Stomach (tissue), 4 donors: ENCODE measurements around the gene MMRN1.

Experiments used
- CTCF ChIP-seq, 7 experiments: fragments of 450-650 bp in 4 of 7; fragments of 200-600 bp in 3 of 7; sonication (generic) in 3 of 7; IDR thresholded peaks; one replicate each; pipeline ENCODE4 v1.5.1; 2016 to 2019; ENCODE audit warnings: antibody characterized with exemption in 7 of 7, control low read depth in 2 of 7, mild to moderate bottlenecking in 1 of 7
- POLR2A ChIP-seq, 4 donors: fragments of 450-650 bp; IDR thresholded peaks; one replicate each; pipeline ENCODE4 v1.6.1; 2016; ENCODE audit warnings: antibody characterized with exemption in 4 of 4, control low read depth in 2 of 4, mild to moderate bottlenecking in 1 of 4, moderate library complexity in 1 of 4

DNA sequence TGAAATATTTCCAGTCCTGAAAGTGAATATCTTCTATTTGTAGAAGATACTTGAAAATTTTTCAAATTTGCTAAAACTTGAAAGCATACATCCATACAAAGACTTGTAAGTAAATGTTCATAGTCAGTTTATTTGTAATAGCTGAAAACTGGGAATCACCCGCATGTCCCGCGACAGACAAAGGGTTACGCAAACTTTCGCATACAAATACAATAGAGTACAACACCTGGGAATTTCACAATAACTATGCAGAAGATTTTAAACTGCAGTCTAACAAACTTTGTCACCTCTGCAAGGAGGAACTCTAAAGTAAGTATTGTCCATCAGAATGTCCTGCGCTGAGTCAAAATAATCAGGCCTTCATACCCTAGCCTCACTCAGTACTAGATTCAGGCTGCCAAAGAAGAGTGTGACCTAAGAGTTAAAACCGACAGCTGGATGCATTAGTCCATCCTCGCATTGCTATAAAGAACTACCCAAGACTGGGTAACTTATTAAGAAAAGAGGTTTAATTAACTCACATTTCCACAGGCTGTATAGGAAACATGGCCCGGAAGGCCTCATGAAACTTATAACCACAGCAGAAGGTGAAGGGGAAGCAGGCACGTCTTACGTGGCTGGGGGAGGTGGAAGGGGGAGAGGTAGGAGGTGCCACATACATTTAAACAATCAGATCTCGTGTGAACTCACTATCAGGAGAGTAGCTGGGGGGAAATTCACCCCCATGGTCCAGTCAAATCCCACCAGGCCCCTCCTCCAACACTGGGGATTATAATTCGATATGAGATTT, 60.4 kb downstream of the MMRN1 start:
- TF ChIP-seq CTCF (IDR thresholded peaks at IDR 0.05): no peak
- no peak for TF ChIP-seq POLR2A (IDR thresholded peaks at IDR 0.05)
